Muscle layer of colon (tissue), 2 donors: ENCODE data around the gene TRIM67.

Experiments used
- H3K27ac ChIP-seq: one replicate; pipeline ENCODE4 v1.7.0; 2013; ENCODE audit warnings: low read depth, mild to moderate bottlenecking, low read length, moderate library complexity
- H3K27me3 ChIP-seq, 2 donors: one replicate each; pipeline ENCODE4 v1.7.0; 2013; ENCODE audit warnings: low read length in 2 of 2, mild to moderate bottlenecking in 2 of 2; ENCODE audit not compliant: insufficient read depth in 2 of 2, control insufficient read depth in 1 of 2
- H3K36me3 ChIP-seq: one replicate; pipeline ENCODE4 v1.7.0; 2013; ENCODE audit warnings: mild to moderate bottlenecking, low read length; ENCODE audit not compliant: insufficient read depth
- H3K4me1 ChIP-seq: one replicate; pipeline ENCODE4 v1.7.0; 2013; ENCODE audit warnings: mild to moderate bottlenecking, low read length; ENCODE audit not compliant: insufficient read depth
- H3K4me3 ChIP-seq, 2 donors: one replicate each; pipeline ENCODE4 v1.7.0; 2013; ENCODE audit warnings: low read length in 2 of 2, low read depth in 1 of 2, mild to moderate bottlenecking in 1 of 2, moderate library complexity in 1 of 2
- H3K9ac ChIP-seq: one replicate; pipeline ENCODE4 v1.7.0; 2013; ENCODE audit warnings: low read length
- H3K9me3 ChIP-seq: one replicate; pipeline ENCODE4 v1.7.0; 2013; ENCODE audit warnings: mild to moderate bottlenecking, low read length
- donor health status: abdominal sarcoma.
- donor health status: Adenocarcinoma of cecum.

TRIM67 gene

GRCh38 chr1:231159202-231159962 is 2.5 kb upstream of the TRIM67 start:
- Histone ChIP-seq H3K4me1 (no peaks in the 10 kb centered on the region), H3K9me3 (no peaks in the 10 kb centered on the region), H3K27me3 (peaks cover 7 to 53% of the 10 kb centered on the region in 2 donors), H3K4me3 (no peak overlapping the region), H3K9ac (no peak overlapping the region), H3K27ac (no peak overlapping the region), H3K36me3 (no peaks in the 10 kb centered on the region)

- Histone ChIP-seq H3K36me3 (no peaks in the 10 kb centered on the region), H3K4me3 (no peak overlapping the region), H3K4me1 (no peaks in the 10 kb centered on the region), H3K9ac (no peak overlapping the region), H3K9me3 (no peaks in the 10 kb centered on the region), H3K27ac (no peak overlapping the region), H3K27me3 (peaks cover 10 to 53% of the 10 kb centered on the region in 2 donors)
These were observed 1.7 kb upstream of the TRIM67 start for GRCh38 chr1:231159963-231160761.

- Histone ChIP-seq H3K27ac (no peak overlapping the region), H3K4me1 (no peaks in the 10 kb centered on the region), H3K4me3 (no peak overlapping the region), H3K27me3 (peaks cover 10 to 53% of the 10 kb centered on the region in 2 donors), H3K36me3 (no peaks in the 10 kb centered on the region), H3K9me3 (no peaks in the 10 kb centered on the region), H3K9ac (no peak overlapping the region)
These were observed 777 bp upstream of the TRIM67 start for GRCh38 chr1:231160895-231161666.

GRCh38 chr1:231162297-231162969 is 575 bp downstream of the TRIM67 start:
- H3K27me3 ChIP-seq = peaks cover 10 to 53% of the 10 kb centered on the region in 2 donors
- no peak overlapping the region for H3K9ac ChIP-seq
- no peaks in the 10 kb centered on the region for H3K36me3 ChIP-seq
- no peak overlapping the region for H3K27ac ChIP-seq
- no peaks in the 10 kb centered on the region for H3K4me1 ChIP-seq
- no peak overlapping the region for H3K4me3 ChIP-seq
- H3K9me3 ChIP-seq = no peaks in the 10 kb centered on the region

GRCh38 chr1:231162970-231163829 is 1.3 kb downstream of the TRIM67 start:
- Histone ChIP-seq H3K27ac (no peak overlapping the region), H3K9ac (no peak overlapping the region), H3K36me3 (no peaks in the 10 kb centered on the region), H3K9me3 (no peaks in the 10 kb centered on the region), H3K27me3 (peaks cover 10 to 53% of the 10 kb centered on the region in 2 donors), H3K4me1 (no peaks in the 10 kb centered on the region), H3K4me3 (no peak overlapping the region)

GRCh38 chr1:231163830-231164427 is 2.1 kb downstream of the TRIM67 start:
- H3K27me3 ChIP-seq = peaks cover 10 to 52% of the 10 kb centered on the region in 2 donors
- H3K9ac ChIP-seq = no peak overlapping the region
- H3K4me1 ChIP-seq = no peaks in the 10 kb centered on the region
- H3K4me3 ChIP-seq = no peak overlapping the region
- H3K9me3 ChIP-seq = no peaks in the 10 kb centered on the region
- H3K27ac ChIP-seq = no peak overlapping the region
- H3K36me3 ChIP-seq = no peaks in the 10 kb centered on the region

- no peaks in the 10 kb centered on the region for H3K36me3 ChIP-seq
- peaks cover 10 to 39% of the 10 kb centered on the region in 2 donors for H3K27me3 ChIP-seq
- H3K4me3 ChIP-seq = no peak overlapping the region
These were observed 3.5 kb downstream of the TRIM67 start for GRCh38 chr1:231165371-231165770.

GRCh38 chr1:231166398-231166797 is 4.5 kb downstream of the TRIM67 start:
- Histone ChIP-seq H3K4me1 (no peaks in the 10 kb centered on the region), H3K9ac (no peak overlapping the region), H3K36me3 (no peaks in the 10 kb centered on the region), H3K27ac (no peak overlapping the region), H3K27me3 (peaks cover 10 to 28% of the 10 kb centered on the region in 2 donors), H3K9me3 (no peaks in the 10 kb centered on the region), H3K4me3 (no peak overlapping the region)

More at GRCh38 chr1:231165371-231165770, 3.5 kb downstream of the TRIM67 start:
- Histone ChIP-seq H3K9ac (no peak overlapping the region), H3K9me3 (no peaks in the 10 kb centered on the region), H3K4me1 (no peaks in the 10 kb centered on the region), H3K27ac (no peak overlapping the region)

- Histone ChIP-seq H3K9me3 (no peaks in the 10 kb centered on the region), H3K27me3 (no peaks in the 10 kb centered on the region), H3K27ac (no peak overlapping the region), H3K9ac (no peak overlapping the region), H3K4me3 (no peak overlapping the region), H3K36me3 (no peaks in the 10 kb centered on the region), H3K4me1 (no peaks in the 10 kb centered on the region)
These were observed 9.0 kb downstream of the TRIM67 start for GRCh38 chr1:231170875-231171274.

- Histone ChIP-seq H3K27ac (no peak overlapping the region), H3K36me3 (no peaks in the 10 kb centered on the region), H3K4me1 (no peaks in the 10 kb centered on the region), H3K27me3 (no peaks in the 10 kb centered on the region), H3K4me3 (no peak overlapping the region), H3K9ac (no peak overlapping the region), H3K9me3 (no peaks in the 10 kb centered on the region)
These were observed 9.9 kb downstream of the TRIM67 start for GRCh38 chr1:231171623-231172197.
